ENCODE measurements around the gene MPO. TPM values are rescaled to one million over a fixed set of nuclear protein-coding genes. Genes with fewer than 3 reads are reported as not detected.
A peak's percentile ranks its signal among the peaks of the same experiment; 100 is the strongest.

The MPO gene, protein sequence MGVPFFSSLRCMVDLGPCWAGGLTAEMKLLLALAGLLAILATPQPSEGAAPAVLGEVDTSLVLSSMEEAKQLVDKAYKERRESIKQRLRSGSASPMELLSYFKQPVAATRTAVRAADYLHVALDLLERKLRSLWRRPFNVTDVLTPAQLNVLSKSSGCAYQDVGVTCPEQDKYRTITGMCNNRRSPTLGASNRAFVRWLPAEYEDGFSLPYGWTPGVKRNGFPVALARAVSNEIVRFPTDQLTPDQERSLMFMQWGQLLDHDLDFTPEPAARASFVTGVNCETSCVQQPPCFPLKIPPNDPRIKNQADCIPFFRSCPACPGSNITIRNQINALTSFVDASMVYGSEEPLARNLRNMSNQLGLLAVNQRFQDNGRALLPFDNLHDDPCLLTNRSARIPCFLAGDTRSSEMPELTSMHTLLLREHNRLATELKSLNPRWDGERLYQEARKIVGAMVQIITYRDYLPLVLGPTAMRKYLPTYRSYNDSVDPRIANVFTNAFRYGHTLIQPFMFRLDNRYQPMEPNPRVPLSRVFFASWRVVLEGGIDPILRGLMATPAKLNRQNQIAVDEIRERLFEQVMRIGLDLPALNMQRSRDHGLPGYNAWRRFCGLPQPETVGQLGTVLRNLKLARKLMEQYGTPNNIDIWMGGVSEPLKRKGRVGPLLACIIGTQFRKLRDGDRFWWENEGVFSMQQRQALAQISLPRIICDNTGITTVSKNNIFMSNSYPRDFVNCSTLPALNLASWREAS
- polyA plus RNA-seq (2011; rRNA removed) (not detected in 2 replicates), polyA minus RNA-seq (2011; rRNA and poly(A)+ RNA removed) (not detected in 2 replicates)

DNA sequence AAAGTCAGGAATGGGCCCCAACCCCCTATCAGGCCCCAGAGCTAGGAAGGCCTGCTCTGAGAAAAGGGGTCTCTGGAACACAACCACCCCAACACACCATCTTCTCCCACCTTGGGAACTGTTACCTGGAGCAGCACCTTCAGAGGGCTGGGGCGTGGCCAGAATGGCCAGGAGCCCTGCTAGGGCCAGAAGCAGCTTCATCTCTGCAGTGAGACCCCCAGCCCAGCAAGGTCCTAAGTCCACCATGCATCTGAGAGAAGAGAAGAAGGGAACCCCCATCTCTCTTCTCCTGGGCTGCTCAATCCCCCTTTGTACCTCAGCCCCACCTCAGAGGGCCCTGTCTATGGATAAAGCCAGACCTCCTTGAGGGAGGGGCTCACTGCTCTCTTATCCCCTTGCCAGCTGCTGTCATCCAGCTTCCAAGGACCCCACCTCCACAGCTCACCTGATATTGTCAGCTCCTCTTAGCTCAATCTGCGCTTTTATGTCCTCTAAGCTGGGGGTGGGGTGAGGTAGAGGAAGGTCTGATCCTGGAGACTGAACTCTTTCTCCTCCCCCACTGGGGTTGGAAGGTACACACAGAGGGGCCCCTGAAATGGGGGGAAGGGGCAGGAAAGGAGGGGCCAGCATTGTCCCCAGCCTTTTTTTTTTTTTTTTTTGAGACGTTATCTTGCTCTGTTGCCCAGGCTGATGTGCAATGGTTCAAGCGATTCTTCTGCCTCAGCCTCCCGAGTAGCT lies at the start of gene MPO:
Gene MPO (minus strand): TSS at position 456 of the 738 bp plus-strand sequence. CDS start 177 bp downstream, at position 279.
- TF ChIP-seq, protein P1, sequence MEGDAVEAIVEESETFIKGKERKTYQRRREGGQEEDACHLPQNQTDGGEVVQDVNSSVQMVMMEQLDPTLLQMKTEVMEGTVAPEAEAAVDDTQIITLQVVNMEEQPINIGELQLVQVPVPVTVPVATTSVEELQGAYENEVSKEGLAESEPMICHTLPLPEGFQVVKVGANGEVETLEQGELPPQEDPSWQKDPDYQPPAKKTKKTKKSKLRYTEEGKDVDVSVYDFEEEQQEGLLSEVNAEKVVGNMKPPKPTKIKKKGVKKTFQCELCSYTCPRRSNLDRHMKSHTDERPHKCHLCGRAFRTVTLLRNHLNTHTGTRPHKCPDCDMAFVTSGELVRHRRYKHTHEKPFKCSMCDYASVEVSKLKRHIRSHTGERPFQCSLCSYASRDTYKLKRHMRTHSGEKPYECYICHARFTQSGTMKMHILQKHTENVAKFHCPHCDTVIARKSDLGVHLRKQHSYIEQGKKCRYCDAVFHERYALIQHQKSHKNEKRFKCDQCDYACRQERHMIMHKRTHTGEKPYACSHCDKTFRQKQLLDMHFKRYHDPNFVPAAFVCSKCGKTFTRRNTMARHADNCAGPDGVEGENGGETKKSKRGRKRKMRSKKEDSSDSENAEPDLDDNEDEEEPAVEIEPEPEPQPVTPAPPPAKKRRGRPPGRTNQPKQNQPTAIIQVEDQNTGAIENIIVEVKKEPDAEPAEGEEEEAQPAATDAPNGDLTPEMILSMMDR (IDR thresholded peaks at IDR 0.05; ENCODE audit: low read depth, low read length), result no peak
- ChIA-PET CTCF (no interaction called here), POLR2A (no interaction called here)
- H3K27me3 ChIP-seq (ENCODE audit: control insufficient read depth, insufficient read depth, low read length), result peaks cover 32% of the 10 kb centered on the region
- H3K27ac ChIP-seq (ENCODE audit: low read depth, low read length), result no peak within 1 kb of the TSS
- no peaks in the 10 kb centered on the region; the same call in 1 of the 2 replicates for H3K9me3 ChIP-seq (ENCODE audit: control insufficient read depth, insufficient read depth, low read length)
- no peak within 1 kb of the TSS for H3K4me3 ChIP-seq (ENCODE audit: low read depth, low read length)
- no peak for DNase-seq (ENCODE audit: low read depth, low spot score)

DNA sequence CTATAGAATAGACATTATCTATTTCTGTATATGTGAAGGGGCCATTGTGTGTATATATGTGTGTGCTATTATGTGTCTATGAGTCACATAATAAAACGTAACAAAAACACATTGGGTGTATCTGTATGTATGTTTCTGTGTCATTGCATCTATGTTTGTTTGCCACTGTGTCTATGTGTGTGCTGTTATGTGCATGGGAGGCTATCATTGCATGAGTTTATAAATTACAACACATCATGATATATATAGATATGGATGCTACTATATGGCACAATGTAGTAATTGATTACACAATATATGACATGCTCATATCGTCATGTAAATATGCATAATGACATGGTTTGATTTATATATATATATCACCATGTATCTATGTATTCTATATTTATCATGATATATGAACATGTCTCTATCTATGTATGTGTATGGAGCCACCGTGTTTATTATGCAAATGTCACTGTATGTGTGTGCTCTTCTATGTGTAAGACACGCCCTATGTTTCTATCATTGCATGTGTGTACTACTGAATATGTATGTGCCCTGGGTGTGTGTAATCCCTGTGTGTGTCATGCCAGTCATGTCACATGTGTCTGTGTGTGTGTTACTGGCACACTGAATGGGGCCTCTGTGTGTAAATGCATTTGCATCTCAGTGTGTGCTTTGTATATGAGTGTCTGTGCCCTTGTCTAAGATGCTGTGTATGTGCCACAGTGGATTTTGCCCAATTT lies 49.2 kb upstream of the MPO start:
- H3K27ac ChIP-seq (ENCODE audit: low read depth, low read length), result no peak overlapping the region
- no peaks in the 10 kb centered on the region for H3K27me3 ChIP-seq (ENCODE audit: control insufficient read depth, insufficient read depth, low read length)
- no peak for DNase-seq (ENCODE audit: low read depth, low spot score)
- H3K9me3 ChIP-seq (ENCODE audit: control insufficient read depth, insufficient read depth, low read length), result no peaks in the 10 kb centered on the region; the same call in 1 of the 2 replicates
- CTCF ChIA-PET, result no interaction called here
- H3K4me3 ChIP-seq (ENCODE audit: low read depth, low read length), result no peak overlapping the region
- POLR2A ChIA-PET, result no interaction called here
- TF ChIP-seq, protein P1 (IDR thresholded peaks at IDR 0.05; ENCODE audit: low read depth, low read length), result no peak

DNA sequence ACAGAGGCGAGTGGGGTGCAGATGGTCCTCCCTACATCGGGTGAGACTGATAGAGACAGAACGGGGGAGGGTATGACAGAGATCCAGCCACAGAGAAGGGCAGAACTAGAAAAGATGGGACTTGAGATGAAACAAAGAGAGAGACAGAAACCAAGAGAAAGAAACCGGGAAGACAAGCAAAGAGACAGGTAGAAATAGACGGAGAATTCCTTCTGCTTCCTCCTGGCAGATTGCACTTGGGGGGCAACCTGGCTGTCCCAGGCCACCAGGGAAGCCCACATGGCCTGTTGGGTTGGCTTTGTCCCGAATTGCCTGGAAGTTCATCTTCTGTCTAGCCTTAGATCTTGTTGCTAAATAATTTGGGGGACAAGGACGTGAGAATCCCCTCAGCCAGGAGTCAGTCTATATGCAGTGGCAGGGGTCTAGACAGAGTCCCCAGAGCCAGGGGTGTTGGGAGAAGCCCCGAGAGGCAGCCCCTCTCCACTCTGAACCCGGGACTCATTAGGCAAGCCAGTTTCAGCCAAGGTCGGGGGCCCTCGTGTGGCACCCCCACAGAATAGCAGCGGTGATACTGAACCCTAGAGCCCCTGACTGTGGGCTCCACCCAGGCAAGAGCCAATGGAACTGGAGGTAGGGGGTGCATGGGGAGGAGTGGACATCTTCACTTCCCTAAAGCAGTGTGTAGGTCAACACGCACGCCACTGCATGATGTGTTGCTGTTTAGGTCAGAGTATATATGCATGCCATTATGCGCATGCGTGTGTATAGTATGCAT lies 48.5 kb upstream of the MPO start:
- DNase-seq (ENCODE audit: low read depth, low spot score), result no peak
- ChIA-PET POLR2A (no interaction called here), CTCF (interaction anchor here (1.4 kb wide), 1 partner anchor 12 kb away, joined by 4 read pairs; no protein-coding TSS in a partner anchor)
- H3K27me3 ChIP-seq (ENCODE audit: control insufficient read depth, insufficient read depth, low read length), result no peaks in the 10 kb centered on the region
- H3K9me3 ChIP-seq (ENCODE audit: control insufficient read depth, insufficient read depth, low read length), result no peaks in the 10 kb centered on the region; the same call in 1 of the 2 replicates
- TF ChIP-seq, protein P1 (IDR thresholded peaks at IDR 0.05; ENCODE audit: low read depth, low read length), result peak; percentile 31; the same call in 1 of the 2 replicates
- no peak overlapping the region for H3K4me3 ChIP-seq (ENCODE audit: low read depth, low read length)
- no peak overlapping the region for H3K27ac ChIP-seq (ENCODE audit: low read depth, low read length)
